GM21825 (cell line): ENCODE results near the gene ATP6V0E2.
"Not testable (repeated sequence)": the region's sequence is repeated elsewhere in the genome, so short reads cannot be mapped to it uniquely, and the experiment has no call there.

ENCODE experiments used
- ATAC-seq: cut with Tn5 transposase; IDR thresholded peaks from one replicate; pipeline ENCODE4 v1.9.1; 2021; ENCODE audit warnings: mild to moderate bottlenecking, moderate library complexity; ENCODE audit not compliant: unreplicated experiment

The ATP6V0E2 gene

DNA sequence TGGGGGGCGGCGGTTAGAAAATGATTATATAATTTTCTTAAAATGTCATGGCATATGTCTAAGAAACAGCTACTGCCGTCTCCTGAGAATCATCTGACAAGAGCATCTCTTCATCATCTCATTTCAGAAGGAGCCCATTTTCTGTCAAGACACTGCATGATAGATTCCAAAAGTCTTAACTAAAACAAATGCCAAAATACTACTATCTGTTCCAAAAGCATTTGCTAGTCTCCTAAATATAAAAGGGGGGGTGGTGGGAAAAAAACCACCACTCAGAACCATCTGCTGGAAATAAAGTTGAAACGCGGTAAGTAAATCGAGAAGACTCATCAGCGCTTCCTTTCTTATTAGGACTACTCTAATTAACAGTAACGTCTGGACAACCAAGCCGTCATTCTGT lies 36.5 kb downstream of the ATP6V0E2 start:
- not testable (repeated sequence) for ATAC-seq

DNA sequence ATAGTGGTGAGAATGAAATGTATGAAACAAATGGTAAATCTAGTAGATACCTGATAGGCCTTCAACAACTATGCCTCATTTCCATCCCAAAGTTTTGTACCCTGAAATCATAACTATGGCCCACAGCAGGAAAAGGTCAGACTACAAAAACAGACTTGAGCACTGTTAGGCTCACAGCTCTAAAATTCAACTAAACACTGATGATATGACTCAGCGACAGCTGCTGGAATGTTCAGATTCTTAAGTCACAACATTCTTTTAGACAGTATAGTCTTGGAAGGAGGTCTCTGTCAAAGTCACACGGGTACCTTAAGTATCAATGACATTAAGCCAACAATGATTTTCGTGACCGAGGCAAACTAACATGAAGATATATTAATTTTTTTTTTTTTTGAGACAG lies 38.4 kb downstream of the ATP6V0E2 start:
- not testable (repeated sequence) for ATAC-seq

DNA sequence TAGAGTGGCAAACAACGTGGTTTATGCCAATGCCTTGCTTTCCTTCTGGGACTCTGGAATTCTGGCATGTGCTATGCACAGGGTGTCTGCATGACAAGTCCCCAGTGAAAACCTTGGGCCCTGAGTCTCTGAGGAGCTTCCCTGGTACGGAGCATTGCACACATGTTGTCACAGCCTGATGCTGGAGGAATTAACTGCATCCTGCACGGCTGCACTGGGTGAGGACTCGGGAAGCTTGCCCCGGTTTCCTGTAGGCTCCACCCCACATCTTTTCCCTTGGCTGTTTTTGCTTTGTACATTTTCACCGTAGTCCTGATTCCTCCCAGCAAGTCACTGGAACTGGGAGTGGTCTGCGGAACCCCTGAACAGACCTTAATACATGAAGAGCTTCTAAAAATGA lies 52.6 kb downstream of the ATP6V0E2 start:
- ATAC-seq, result not testable (repeated sequence)
